ENCODE data around the gene IRF2BP1. TPM values are rescaled to one million over a fixed set of nuclear protein-coding genes. Genes with fewer than 3 reads are reported as not detected.

The IRF2BP1 gene
- polyA plus RNA-seq, 3 donors, result 2.0 to 3.9 (median 2.1) TPM

DNA sequence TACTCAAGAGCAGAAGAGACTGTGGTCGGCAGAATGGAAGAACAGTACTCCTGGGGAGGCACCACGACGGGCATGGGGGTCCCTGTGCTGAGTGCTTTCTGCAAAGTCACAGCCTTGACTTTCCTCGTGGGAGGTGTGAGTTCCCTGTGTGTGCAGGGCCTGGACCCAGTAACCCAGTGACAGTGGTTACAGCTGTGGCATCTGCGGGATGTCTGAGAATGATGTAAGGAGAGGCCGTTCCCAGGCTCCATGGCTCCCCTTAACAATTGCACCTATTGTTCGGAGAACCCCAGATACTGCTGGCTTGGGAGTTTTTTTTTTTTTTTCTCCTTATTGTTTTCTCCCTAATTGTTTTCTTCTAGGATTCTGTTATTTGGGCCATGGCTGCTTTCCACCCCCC lies 33.7 kb upstream of the IRF2BP1 start:
- Mint-ChIP-seq H3K4me1 (no peaks in the 10 kb centered on the region), H3K4me3 (no peak overlapping the region), H3K36me3 (no peaks in the 10 kb centered on the region), H3K9me3 (no peaks in the 10 kb centered on the region), H3K27me3 (ENCODE audit: low read depth in 3 of 3) (peaks cover 18 to 45% (median 35%) of the 10 kb centered on the region in 3 donors), H3K27ac (no peak overlapping the region)
- Histone ChIP-seq H3K4me1 (ENCODE audit: control insufficient read depth in 1 of 2, insufficient read depth in 2 of 2, low read length in 2 of 2) (no peaks in the 10 kb centered on the region), H2AFZ (ENCODE audit: insufficient read depth, low read depth, low read length, poor library complexity, severe bottlenecking) (no peak overlapping the region), H3K79me2 (ENCODE audit: insufficient read depth, low read length) (no peaks in the 10 kb centered on the region), H4K20me1 (ENCODE audit: insufficient read depth, low read length) (no peaks in the 10 kb centered on the region), H3K9ac (ENCODE audit: insufficient read depth, low read length, poor library complexity, severe bottlenecking) (no peak overlapping the region), H3K4me2 (replicated peaks; ENCODE audit: extremely low read depth, low read length, poor library complexity, severe bottlenecking) (no peak overlapping the region), H3K27ac (ENCODE audit: low read depth in 1 of 2, low read length in 2 of 2) (no peak overlapping the region), H3K36me3 (replicated peaks in 1 of 2; ENCODE audit: control insufficient read depth in 1 of 2, insufficient read depth in 2 of 2, low read length in 2 of 2) (no peaks in the 10 kb centered on the region), H3K27me3 (ENCODE audit: control insufficient read depth in 2 of 2, insufficient read depth in 2 of 2, low read length in 2 of 2) (no peaks in the 10 kb centered on the region), H3K9me3 (replicated peaks in 1 of 2; ENCODE audit: control insufficient read depth in 1 of 2, insufficient read depth in 1 of 2, low read length in 2 of 2) (no peaks in the 10 kb centered on the region), H3K4me3 (replicated peaks in 1 of 3; ENCODE audit: low read depth in 2 of 3, low read length in 3 of 3) (no peak overlapping the region)
- no peak for DNase-seq
- TF ChIP-seq CTCF (IDR thresholded peaks at IDR 0.05), result no peak
- 65% methylated on average over 3 of the region's 7 CpGs for WGBS (ENCODE audit: insufficient coverage)
- intact Hi-C loops (cut with micrococcal nuclease), result loop anchor here in 1 of 2 donors (10.0 kb wide), 1 partner anchor 55 kb away; the partner anchor contains the start of genes FOXA3 and SYMPK

DNA sequence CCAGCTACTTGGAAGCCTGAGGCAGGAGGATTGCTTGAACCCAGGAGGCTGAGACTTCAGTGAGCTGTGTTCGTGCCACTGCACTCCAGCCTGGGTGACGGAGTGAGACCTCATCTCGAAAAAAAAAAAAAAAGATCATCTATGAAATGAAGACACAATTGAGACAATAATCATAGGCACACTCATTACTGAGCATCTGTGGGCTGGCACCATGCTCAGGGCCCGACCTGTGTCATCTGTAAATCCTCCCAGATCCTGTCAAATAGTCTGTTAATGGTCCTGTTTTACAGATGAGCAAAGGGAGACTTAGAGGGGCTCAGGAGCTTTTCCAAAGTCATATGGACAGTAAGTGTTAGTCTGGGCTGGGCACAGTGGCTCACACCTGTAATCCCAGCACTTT lies 32.8 kb upstream of the IRF2BP1 start:
- Histone ChIP-seq H3K9ac (ENCODE audit: insufficient read depth, low read length, poor library complexity, severe bottlenecking) (no peak overlapping the region), H2AFZ (ENCODE audit: insufficient read depth, low read depth, low read length, poor library complexity, severe bottlenecking) (no peak overlapping the region), H3K27ac (ENCODE audit: low read depth in 1 of 2, low read length in 2 of 2) (no peak overlapping the region), H3K36me3 (replicated peaks in 1 of 2; ENCODE audit: control insufficient read depth in 1 of 2, insufficient read depth in 2 of 2, low read length in 2 of 2) (no peaks in the 10 kb centered on the region), H3K27me3 (ENCODE audit: control insufficient read depth in 2 of 2, insufficient read depth in 2 of 2, low read length in 2 of 2) (no peaks in the 10 kb centered on the region), H3K9me3 (replicated peaks in 1 of 2; ENCODE audit: control insufficient read depth in 1 of 2, insufficient read depth in 1 of 2, low read length in 2 of 2) (no peaks in the 10 kb centered on the region), H3K79me2 (ENCODE audit: insufficient read depth, low read length) (no peaks in the 10 kb centered on the region), H3K4me3 (replicated peaks in 1 of 3; ENCODE audit: low read depth in 2 of 3, low read length in 3 of 3) (no peak overlapping the region), H4K20me1 (ENCODE audit: insufficient read depth, low read length) (no peaks in the 10 kb centered on the region), H3K4me1 (ENCODE audit: control insufficient read depth in 1 of 2, insufficient read depth in 2 of 2, low read length in 2 of 2) (no peaks in the 10 kb centered on the region), H3K4me2 (replicated peaks; ENCODE audit: extremely low read depth, low read length, poor library complexity, severe bottlenecking) (no peak overlapping the region)
- Mint-ChIP-seq H3K36me3 (no peaks in the 10 kb centered on the region), H3K9me3 (no peaks in the 10 kb centered on the region), H3K27ac (no peak overlapping the region), H3K27me3 (ENCODE audit: low read depth in 3 of 3) (peaks cover 22 to 49% (median 35%) of the 10 kb centered on the region in 3 donors), H3K4me3 (peak overlapping the region in 1 of 2 donors; percentile 11), H3K4me1 (no peaks in the 10 kb centered on the region)
- no peak for DNase-seq
- TF ChIP-seq CTCF (IDR thresholded peaks at IDR 0.05), result no peak
- 73% methylated on average over 3 of the region's 4 CpGs for WGBS (ENCODE audit: insufficient coverage)
- intact Hi-C loops (cut with micrococcal nuclease), result no loop called here

Measured in CD14-positive monocyte (primary cell).